DOHH2 (cell line): Measurements from ENCODE around the gene CPNE5.

Source experiments
- CTCF ChIP-seq: fragments of 200-600 bp; sonication (generic); IDR thresholded peaks from one replicate; pipeline ENCODE4 v1.5.1; 2014; ENCODE audit warnings: antibody characterized with exemption, mild to moderate bottlenecking, low read depth, low read length; ENCODE audit not compliant: poor library complexity, severe bottlenecking
- EZH2phosphoT487 ChIP-seq: fragments of 200-600 bp; sonication (generic); IDR thresholded peaks from 2 replicates; pipeline ENCODE4 v1.6.1; 2017; ENCODE audit warnings: borderline replicate concordance, mild to moderate bottlenecking, antibody characterized with exemption, low read length, moderate library complexity, mixed read lengths

- TF ChIP-seq CTCF (no peak), EZH2phosphoT487 (no peak)
These were observed 95.5 kb downstream of the CPNE5 start for GRCh38 chr6:36743538-36744303.
